HuH-7 (cell line): ENCODE results near the gene LDHAL6B.
A peak's percentile ranks its signal among the peaks of the same experiment; 100 is the strongest.

ENCODE experiments used
- DNase-seq: peaks from one replicate; pipeline ENCODE4 v3.0.0; 2011; ENCODE audit warnings: low spot score

LDHAL6B gene

DNA sequence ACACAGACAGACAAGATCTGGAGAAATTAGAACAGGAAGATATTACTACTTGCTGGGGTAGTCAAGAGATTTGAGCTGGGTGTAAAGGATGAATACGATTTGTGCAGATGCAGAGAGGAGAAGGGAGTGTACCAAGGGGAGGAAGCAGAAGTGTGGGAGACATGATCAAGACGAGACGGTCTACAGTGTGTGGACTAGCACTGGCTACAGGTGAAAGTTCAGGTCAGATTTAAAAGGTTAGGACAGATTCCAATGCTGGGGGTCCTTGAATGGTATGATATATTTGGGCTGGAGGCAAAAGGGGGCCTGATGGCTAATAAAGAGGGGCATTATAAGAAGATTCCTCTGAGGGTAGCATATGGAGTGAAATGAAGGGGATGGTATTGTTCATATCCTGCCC lies 12.1 kb downstream of the LDHAL6B start:
- no peak for DNase-seq

DNA sequence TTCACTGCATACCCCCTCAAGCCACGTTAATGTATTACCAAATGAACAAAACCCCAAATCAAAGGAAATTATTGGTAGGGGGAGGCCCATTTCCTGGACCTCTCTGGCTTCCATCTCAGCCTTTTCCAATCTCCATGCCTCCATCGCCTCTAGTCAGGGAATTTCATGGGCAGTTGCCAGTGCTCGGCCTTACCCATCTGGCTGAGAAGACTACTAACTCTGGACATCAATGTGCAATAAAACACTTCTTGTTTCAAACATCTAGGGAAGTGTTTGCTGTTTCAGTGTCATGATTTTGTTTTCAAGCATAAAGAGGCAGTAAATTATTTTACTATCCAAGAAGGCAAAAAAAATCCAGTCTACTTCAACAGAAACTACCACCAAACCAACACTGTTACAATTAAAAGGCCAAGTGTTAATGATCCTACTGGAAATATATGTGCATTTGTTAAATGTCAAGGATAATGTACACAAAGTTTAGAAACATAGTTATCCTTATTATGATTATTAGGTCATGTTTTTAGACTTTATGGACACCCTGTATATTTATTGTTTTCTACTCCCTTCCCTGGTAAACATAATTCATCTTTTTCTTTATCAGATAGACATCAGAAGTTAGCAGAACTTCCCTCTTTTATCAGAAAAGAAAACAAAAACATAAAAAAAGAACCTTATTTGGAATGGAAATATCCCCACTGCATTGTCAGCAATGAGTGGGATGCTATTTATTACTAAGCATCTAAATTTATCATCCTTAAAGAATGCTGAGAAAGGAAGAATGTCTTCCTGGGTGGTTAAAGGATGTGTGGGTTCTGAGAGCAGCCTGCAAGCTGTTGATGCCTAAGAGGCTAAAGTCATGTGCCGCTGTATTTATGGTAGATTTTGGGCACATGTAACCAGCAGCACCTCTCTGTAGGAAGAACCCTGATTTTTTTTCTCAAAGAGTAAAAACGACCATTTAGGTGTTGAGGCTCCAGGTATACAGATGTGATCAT lies 15.2 kb downstream of the LDHAL6B start:
- no peak for DNase-seq

- DNase-seq: no peak
Observed at GRCh38 chr15:59222906-59223550, 16.4 kb downstream of the LDHAL6B start.

DNA sequence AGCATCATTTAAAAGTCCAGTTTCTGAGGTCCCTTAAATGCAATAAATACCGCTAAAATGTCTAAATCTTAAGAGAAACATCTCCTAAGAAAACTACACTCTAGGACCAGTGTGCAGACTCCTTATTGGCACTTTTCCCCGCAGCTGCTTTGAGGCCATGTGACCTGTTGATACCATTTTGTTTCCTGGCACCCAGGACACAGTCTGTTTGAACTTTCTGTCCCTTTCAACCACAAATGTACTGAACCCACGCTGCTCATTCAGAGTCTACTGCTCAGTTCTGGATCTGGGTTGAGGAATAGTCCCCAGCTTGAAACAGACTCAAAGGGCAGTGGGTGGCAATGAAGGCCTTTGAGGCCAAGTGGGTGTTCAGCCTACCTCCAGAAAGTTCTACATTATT lies 17.1 kb downstream of the LDHAL6B start:
- DNase-seq: no peak

DNA sequence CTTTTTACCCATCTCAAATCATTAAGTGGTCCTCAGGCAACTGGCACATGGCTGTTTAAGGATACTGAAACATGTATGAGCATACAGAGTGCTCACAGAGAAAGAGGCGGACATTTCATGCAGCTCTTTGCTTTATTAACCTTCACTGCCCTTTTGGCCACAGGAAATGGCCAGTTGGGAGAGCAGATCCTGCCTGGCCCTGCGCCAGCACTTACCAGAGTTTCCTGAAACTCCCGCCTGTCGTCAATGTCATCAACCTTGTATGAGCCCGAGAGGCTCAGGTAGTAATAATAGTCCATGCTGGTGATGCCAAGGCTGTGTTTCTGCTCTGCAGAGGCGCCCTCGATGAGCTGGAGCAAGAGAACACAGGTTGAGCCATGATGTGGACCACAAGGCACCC lies 17.8 kb downstream of the LDHAL6B start:
- DNase-seq: no peak

DNA sequence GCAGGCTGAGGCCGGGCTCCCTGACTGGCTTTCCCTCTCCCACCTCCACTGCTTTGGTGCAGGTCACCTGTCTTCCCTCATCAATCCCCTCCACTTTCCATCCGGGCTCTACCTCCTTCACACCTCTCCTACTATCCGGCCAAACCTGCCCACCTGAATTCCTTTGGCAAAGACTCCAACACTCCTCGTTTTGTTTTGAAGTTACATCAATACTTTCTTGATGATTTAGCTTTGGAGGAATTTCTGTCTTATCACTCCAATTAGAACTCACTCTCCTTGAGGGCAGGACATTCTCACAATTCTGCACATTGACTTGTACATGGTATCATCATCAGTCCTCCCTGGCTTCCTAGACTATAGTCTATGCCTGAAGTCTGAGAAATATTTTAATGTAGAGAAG lies 20.4 kb downstream of the LDHAL6B start:
- no peak for DNase-seq

DNA sequence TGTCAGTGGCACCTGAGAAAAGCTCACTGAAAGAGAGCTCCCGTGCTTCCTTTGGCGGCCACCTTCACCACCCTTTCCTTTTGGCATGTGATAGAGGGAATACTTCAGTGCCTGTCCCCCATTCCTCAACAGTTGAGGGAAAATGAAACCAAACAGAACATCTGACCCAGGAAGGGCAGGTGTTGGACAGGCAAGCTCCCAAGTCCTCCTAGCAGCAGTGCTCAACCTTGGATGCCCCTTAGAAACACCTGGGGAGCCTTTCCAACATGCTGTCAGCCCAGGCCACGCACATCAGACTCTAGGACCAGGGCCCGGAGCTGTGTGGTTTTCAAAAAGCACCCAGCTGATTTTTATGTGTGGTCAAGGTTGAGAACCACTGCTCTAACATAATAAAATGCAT lies 22.4 kb downstream of the LDHAL6B start:
- no peak for DNase-seq

GRCh38 chr15:59229453-59229852 lies 22.8 kb downstream of the LDHAL6B start:
- DNase-seq: no peak

DNA sequence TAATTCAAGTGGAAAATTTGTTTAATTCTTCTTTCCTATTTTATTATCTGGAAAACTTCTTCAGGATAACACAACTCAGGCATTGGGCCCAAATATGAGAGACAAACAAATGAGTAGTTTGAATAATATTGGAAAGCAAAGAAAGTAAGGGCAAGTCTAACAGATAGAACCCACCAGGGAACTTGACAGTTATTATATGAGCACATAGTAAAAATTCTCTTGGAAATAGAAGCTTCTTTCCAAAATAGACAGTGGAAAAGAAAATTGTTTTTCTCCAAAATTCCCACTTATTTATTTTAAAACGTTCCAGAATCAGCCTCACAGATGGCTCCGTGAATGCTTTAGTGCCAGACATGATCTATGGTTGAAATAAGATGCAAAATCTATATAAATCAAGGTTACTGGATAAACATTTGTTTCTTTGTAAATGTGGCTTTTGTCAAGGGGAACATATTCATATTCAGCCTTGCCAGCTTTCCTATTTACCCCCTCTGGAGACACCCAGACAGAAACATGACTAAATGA lies 23.9 kb downstream of the LDHAL6B start:
- DNase-seq: no peak

DNA sequence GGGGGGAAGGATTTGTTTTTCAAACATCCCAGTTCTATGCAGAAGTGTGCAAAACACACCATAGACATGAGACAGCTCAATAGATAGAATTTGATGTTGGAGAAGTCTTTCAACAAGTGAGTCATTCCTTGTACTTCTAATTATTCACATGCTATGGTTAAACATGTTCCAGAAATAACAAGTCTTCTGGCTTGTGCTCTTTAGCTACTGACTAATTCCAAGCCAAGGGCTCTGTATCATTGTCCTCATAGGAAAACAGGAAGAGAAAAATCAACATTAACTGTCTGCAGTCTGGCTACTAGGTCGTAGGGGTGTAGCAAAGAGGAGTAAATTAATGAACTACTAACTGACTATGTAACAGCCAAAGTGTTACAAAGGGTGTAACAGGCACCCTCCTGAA lies 25.8 kb downstream of the LDHAL6B start:
- DNase-seq: no peak

DNA sequence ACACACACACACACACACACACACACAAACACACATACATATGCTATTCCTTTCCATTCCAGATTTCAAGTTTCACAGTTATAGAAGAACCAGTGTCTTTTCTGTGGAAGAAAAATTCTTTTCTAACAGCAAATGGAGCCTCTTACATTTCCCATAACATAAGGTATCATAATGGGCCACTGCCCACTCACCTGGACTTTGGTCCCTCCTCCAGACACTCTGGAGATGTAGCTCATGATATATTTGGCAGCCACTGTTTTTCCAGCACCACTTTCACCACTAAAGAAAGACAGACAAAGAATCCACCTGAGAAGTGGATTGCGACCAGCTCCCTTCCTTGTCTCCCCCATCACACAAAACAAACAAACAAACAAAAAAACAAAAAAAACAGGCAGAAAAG lies 29.8 kb downstream of the LDHAL6B start:
- DNase-seq: peak; percentile 21

GRCh38 chr15:59237119-59237855 lies 30.6 kb downstream of the LDHAL6B start:
- DNase-seq: no peak

DNA sequence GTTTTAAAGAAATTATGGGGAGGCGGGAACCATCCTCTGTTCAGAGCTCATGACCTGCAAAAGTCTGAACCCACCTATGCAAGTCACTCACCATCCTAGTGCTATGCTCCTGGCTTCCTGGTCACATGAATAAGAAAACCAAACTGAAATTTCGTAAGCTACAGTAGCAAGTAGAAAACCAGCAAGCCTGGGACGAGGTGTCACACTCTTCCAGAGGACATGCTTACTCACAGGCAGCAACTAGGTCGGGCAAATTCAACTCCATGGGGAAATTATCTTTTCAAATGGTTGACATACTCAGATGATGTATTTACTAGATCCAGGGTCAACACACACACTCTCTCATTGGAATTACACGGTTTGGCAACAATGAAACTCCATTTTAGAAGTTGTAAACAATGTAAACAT lies 31.3 kb downstream of the LDHAL6B start:
- peak; percentile 18 for DNase-seq

- DNase-seq: no peak
Observed at GRCh38 chr15:59240036-59240435, 33.4 kb downstream of the LDHAL6B start.

DNA sequence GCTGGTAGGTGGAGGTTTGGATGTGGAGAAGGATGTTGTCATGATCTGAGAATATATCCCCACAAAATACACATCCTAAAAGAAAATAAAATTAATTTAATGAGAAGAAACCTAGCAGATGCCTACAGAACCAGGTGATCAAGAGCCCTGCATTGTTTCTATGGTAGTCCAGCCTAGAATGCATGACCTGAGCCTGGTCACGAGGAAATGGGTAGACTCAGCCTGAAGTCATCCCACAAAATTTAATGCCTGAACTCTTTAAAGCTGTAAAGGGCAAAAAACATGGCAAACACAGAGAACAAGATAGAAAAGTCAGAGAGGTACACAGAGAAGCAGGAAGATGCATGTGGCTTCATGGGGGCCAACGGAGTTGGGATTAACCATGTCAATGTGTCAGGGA lies 36.0 kb downstream of the LDHAL6B start:
- no peak for DNase-seq

GRCh38 chr15:59243622-59244021 lies 37.0 kb downstream of the LDHAL6B start:
- no peak for DNase-seq

- no peak for DNase-seq
Observed at GRCh38 chr15:59244337-59244736, 37.7 kb downstream of the LDHAL6B start.

- DNase-seq: no peak
Observed at GRCh38 chr15:59245559-59245958, 38.9 kb downstream of the LDHAL6B start.

DNA sequence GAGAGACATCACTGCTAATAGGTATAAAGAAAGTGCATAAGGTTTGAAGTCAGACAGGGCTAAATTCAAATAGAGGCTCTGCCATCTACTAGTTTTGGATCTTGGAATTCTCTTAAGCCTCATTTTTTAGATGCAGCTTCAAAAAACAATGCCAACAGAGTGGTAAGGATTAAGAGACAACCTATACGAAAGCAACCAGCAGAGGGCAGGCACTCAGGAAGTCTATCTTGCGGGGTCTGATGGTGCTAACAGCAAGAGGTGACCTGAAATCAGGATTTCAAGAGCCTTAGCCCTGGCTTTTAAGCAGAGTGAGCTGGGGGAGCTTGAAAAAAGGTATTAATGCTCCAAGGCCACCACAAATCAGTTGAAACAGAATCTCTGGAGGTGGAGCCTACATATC lies 40.7 kb downstream of the LDHAL6B start:
- peak; percentile 48 for DNase-seq

DNA sequence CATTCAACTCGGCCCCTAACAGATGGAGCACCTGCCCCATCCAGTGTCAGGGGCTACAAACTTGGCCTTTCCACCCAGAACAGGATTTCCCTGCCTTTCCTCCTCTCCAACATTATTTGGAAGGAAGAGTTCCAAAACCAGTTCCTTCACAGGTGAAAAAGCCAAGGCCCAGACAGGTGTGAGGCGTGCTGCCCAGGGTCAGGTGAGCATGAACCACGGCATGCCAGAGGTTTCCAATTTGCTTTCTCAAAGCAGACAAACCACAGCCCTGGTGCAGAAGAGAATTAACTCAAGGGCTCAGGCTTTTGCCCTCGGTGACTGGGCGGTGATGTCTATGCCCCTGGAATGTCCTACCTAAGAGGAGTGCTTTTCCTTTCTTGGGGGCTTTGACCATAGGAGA lies 43.2 kb downstream of the LDHAL6B start:
- DNase-seq: no peak

GRCh38 chr15:59250249-59250648 lies 43.6 kb downstream of the LDHAL6B start:
- DNase-seq: no peak
